Measurements from ENCODE around the gene LRRC4. TPM values are rescaled to one million over a fixed set of nuclear protein-coding genes. Genes with fewer than 3 reads are reported as not detected.

The LRRC4 gene
- total RNA-seq, 1 experiment from 2014 or later: 0.26 TPM

GRCh38 chr7:128075242-128076095 lies 44.2 kb upstream of the LRRC4 start:
- H3K9me2 ChIP-seq (replicated peaks; ENCODE audit: low read length): no peaks in the 10 kb centered on the region
- H3F3A ChIP-seq (ENCODE audit: low read length, unreplicated experiment): no peaks in the 10 kb centered on the region
- H4K20me1 ChIP-seq (ENCODE audit: low read length): no peaks in the 10 kb centered on the region
- no peak for DNase-seq
- H3K36me3 ChIP-seq (ENCODE audit: low read depth, low read length): no peaks in the 10 kb centered on the region; the same call in 1 of the 2 replicates
- no peak overlapping the region for H3K27ac ChIP-seq (ENCODE audit: low read length)
- H3K9me3 ChIP-seq (ENCODE audit: low read length): no peaks in the 10 kb centered on the region
- POLR2A ChIA-PET (ENCODE audit: unreplicated experiment): interaction anchor here (0.7 kb wide), 1 partner anchor 90 kb away, joined by 3 read pairs; no protein-coding TSS in a partner anchor
- no peak overlapping the region for H3K4me2 ChIP-seq (ENCODE audit: low read length)
- no peak for TF ChIP-seq EZH2 (IDR thresholded peaks at IDR 0.05; ENCODE audit: low read length, unreplicated experiment)
- TF ChIP-seq CTCF (conservative IDR thresholded peaks at IDR 0.05; ENCODE audit: low read depth, low read length): no peak
- no peak for TF ChIP-seq EZH2phosphoT487 (IDR thresholded peaks at IDR 0.05; ENCODE audit: borderline replicate concordance, low read length)
- no peaks in the 10 kb centered on the region for H3K4me1 ChIP-seq (ENCODE audit: insufficient read depth, low read length)
- H3K27me3 ChIP-seq (ENCODE audit: low read length): no peaks in the 10 kb centered on the region
- no TSS peak for BruUV-seq (replicated peaks)
- H2AFZ ChIP-seq (ENCODE audit: low read length): no peak overlapping the region
- no peak overlapping the region for H3K4me3 ChIP-seq (ENCODE audit: low read length)
- intact Hi-C loops (cut with micrococcal nuclease): no loop called here
- CTCF ChIA-PET: no interaction called here
- no peaks in the 10 kb centered on the region for H3K79me2 ChIP-seq (ENCODE audit: low read length)
- no peak for ATAC-seq
- H3K9ac ChIP-seq (ENCODE audit: low read length): no peak overlapping the region

GRCh38 chr7:128074736-128075135 lies 43.5 kb upstream of the LRRC4 start:
- H3K4me3 ChIP-seq (ENCODE audit: low read length): no peak overlapping the region
- no peak overlapping the region for H3K27ac ChIP-seq (ENCODE audit: low read length)
- no peaks in the 10 kb centered on the region for H3K27me3 ChIP-seq (ENCODE audit: low read length)
- no peak overlapping the region for H3K4me2 ChIP-seq (ENCODE audit: low read length)
- ATAC-seq (no peak), DNase-seq (no peak)
- H3K9ac ChIP-seq (ENCODE audit: low read length): no peak overlapping the region
- POLR2A ChIA-PET (ENCODE audit: unreplicated experiment): interaction anchor here (0.7 kb wide), 1 partner anchor 89 kb away, joined by 3 read pairs; no protein-coding TSS in a partner anchor
- H4K20me1 ChIP-seq (ENCODE audit: low read length): no peaks in the 10 kb centered on the region
- H3K9me2 ChIP-seq (replicated peaks; ENCODE audit: low read length): no peaks in the 10 kb centered on the region
- no TSS peak for BruUV-seq (replicated peaks)
- intact Hi-C loops (cut with micrococcal nuclease): no loop called here
- no peaks in the 10 kb centered on the region; the same call in 1 of the 2 replicates for H3K36me3 ChIP-seq (ENCODE audit: low read depth, low read length)
- no peak overlapping the region for H2AFZ ChIP-seq (ENCODE audit: low read length)
- CTCF ChIA-PET: no interaction called here
- H3K79me2 ChIP-seq (ENCODE audit: low read length): no peaks in the 10 kb centered on the region
- no peaks in the 10 kb centered on the region for H3K9me3 ChIP-seq (ENCODE audit: low read length)
- TF ChIP-seq CTCF (conservative IDR thresholded peaks at IDR 0.05; ENCODE audit: low read depth, low read length) (no peak), EZH2phosphoT487 (IDR thresholded peaks at IDR 0.05; ENCODE audit: borderline replicate concordance, low read length) (no peak), EZH2 (IDR thresholded peaks at IDR 0.05; ENCODE audit: low read length, unreplicated experiment) (no peak)
- no peaks in the 10 kb centered on the region for H3F3A ChIP-seq (ENCODE audit: low read length, unreplicated experiment)
- no peaks in the 10 kb centered on the region for H3K4me1 ChIP-seq (ENCODE audit: insufficient read depth, low read length)

- Histone ChIP-seq H3K27ac (ENCODE audit: low read length) (no peak overlapping the region), H3K9ac (ENCODE audit: low read length) (no peak overlapping the region), H3K4me3 (ENCODE audit: low read length) (no peak overlapping the region), H3K4me1 (ENCODE audit: insufficient read depth, low read length) (no peaks in the 10 kb centered on the region), H2AFZ (ENCODE audit: low read length) (no peak overlapping the region), H3K9me3 (ENCODE audit: low read length) (no peaks in the 10 kb centered on the region), H3K79me2 (ENCODE audit: low read length) (no peaks in the 10 kb centered on the region), H4K20me1 (ENCODE audit: low read length) (no peaks in the 10 kb centered on the region), H3K27me3 (ENCODE audit: low read length) (no peaks in the 10 kb centered on the region), H3K4me2 (ENCODE audit: low read length) (no peak overlapping the region), H3K9me2 (replicated peaks; ENCODE audit: low read length) (no peaks in the 10 kb centered on the region), H3K36me3 (ENCODE audit: low read depth, low read length) (no peaks in the 10 kb centered on the region; the same call in 1 of the 2 replicates), H3F3A (ENCODE audit: low read length, unreplicated experiment) (no peaks in the 10 kb centered on the region)
- TF ChIP-seq EZH2 (IDR thresholded peaks at IDR 0.05; ENCODE audit: low read length, unreplicated experiment): no peak
- TF ChIP-seq CTCF (conservative IDR thresholded peaks at IDR 0.05; ENCODE audit: low read depth, low read length): no peak
- no peak for TF ChIP-seq EZH2phosphoT487 (IDR thresholded peaks at IDR 0.05; ENCODE audit: borderline replicate concordance, low read length)
- ATAC-seq (no peak), DNase-seq (no peak)
- BruUV-seq (replicated peaks): no TSS peak
- ChIA-PET CTCF (no interaction called here), POLR2A (ENCODE audit: unreplicated experiment) (no interaction called here)
- intact Hi-C loops (cut with micrococcal nuclease): no loop called here
These were observed 43.1 kb upstream of the LRRC4 start for GRCh38 chr7:128074336-128074735.
